Measurements from ENCODE around the gene ANP32A.
A peak's percentile ranks its signal among the peaks of the same experiment; 100 is the strongest.

The ANP32A gene

DNA sequence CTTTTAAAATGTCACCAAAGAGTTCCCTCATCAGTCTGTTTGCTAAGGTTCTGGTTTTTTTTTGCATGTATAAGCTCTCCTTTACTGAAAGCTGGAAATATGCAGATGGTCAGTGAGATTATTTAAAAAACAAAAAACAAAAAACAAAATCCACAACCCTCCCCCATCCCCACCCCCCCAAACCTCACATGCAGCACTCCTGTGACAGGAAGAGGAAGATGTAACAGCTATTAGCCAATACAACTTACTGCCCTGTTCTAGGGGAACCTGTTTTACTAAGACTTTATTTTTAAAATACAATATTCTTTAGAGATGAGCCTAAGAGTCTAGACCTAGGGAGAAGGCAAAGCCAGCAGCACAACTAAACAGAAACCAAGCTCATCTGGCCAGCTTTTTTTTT, 39.5 kb downstream of the ANP32A start:
- Histone ChIP-seq H3K9me3 (ENCODE audit: insufficient read depth, low read length, severe bottlenecking) (no peaks in the 10 kb centered on the region), H3K79me2 (ENCODE audit: insufficient read depth, low read length) (peaks cover 19% of the 10 kb centered on the region), H3K4me2 (ENCODE audit: insufficient read depth, low read length) (no peak overlapping the region), H3K27ac (ENCODE audit: low read length) (no peak overlapping the region), H3K4me3 (ENCODE audit: low read depth in 1 of 2, low read length in 2 of 2) (no peak overlapping the region), H2AFZ (ENCODE audit: low read depth, low read length) (no peak overlapping the region), H3K36me3 (ENCODE audit: insufficient read depth, low read length) (peaks cover 83% of the 10 kb centered on the region), H3K4me1 (ENCODE audit: insufficient read depth, low read length) (no peaks in the 10 kb centered on the region), H4K20me1 (ENCODE audit: insufficient read depth, low read length) (peaks cover 76% of the 10 kb centered on the region), H3K9ac (ENCODE audit: low read depth, low read length) (no peak overlapping the region), H3K27me3 (ENCODE audit: insufficient read depth, low read length, poor library complexity) (no peaks in the 10 kb centered on the region)
- no peak for DNase-seq
- TF ChIP-seq EZH2 (IDR thresholded peaks at IDR 0.05; ENCODE audit: borderline replicate concordance, low read depth, low read length, severe bottlenecking): no peak
- TF ChIP-seq, protein P1, sequence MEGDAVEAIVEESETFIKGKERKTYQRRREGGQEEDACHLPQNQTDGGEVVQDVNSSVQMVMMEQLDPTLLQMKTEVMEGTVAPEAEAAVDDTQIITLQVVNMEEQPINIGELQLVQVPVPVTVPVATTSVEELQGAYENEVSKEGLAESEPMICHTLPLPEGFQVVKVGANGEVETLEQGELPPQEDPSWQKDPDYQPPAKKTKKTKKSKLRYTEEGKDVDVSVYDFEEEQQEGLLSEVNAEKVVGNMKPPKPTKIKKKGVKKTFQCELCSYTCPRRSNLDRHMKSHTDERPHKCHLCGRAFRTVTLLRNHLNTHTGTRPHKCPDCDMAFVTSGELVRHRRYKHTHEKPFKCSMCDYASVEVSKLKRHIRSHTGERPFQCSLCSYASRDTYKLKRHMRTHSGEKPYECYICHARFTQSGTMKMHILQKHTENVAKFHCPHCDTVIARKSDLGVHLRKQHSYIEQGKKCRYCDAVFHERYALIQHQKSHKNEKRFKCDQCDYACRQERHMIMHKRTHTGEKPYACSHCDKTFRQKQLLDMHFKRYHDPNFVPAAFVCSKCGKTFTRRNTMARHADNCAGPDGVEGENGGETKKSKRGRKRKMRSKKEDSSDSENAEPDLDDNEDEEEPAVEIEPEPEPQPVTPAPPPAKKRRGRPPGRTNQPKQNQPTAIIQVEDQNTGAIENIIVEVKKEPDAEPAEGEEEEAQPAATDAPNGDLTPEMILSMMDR (IDR thresholded peaks at IDR 0.05; ENCODE audit: borderline replicate concordance, extremely low read depth, low read length, poor library complexity, severe bottlenecking): no peak
- ATAC-seq (ENCODE audit: insufficient read depth, low read depth): no peak

DNA sequence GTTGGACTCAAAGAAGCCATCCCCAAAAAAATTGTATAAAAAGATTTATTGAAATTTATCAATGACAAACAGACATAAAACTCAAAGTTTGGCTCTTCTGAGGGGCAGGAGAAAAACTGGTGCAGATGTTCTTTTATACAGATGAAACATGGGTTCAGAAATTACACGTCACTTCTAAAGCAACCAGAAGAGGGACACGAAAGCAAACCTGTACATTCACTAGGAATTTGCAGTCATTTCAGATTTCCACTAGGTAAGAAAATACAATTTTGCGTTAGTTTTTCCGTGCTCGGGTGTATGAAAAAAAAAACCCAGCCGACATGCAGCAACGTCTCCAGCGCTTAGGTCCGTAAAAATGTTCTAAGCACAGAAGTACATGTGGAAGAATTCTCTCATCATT, 41.8 kb downstream of the ANP32A start:
- Histone ChIP-seq H3K27ac (ENCODE audit: low read length) (no peak overlapping the region), H3K4me1 (ENCODE audit: insufficient read depth, low read length) (no peaks in the 10 kb centered on the region), H4K20me1 (ENCODE audit: insufficient read depth, low read length) (peaks cover 57% of the 10 kb centered on the region), H3K4me2 (ENCODE audit: insufficient read depth, low read length) (no peak overlapping the region), H3K9ac (ENCODE audit: low read depth, low read length) (no peak overlapping the region), H2AFZ (ENCODE audit: low read depth, low read length) (no peak overlapping the region), H3K4me3 (ENCODE audit: low read depth in 1 of 2, low read length in 2 of 2) (no peak overlapping the region), H3K79me2 (ENCODE audit: insufficient read depth, low read length) (no peaks in the 10 kb centered on the region), H3K27me3 (ENCODE audit: insufficient read depth, low read length, poor library complexity) (no peaks in the 10 kb centered on the region), H3K36me3 (ENCODE audit: insufficient read depth, low read length) (peaks cover 61% of the 10 kb centered on the region), H3K9me3 (ENCODE audit: insufficient read depth, low read length, severe bottlenecking) (peaks cover 3% of the 10 kb centered on the region)
- ATAC-seq (ENCODE audit: insufficient read depth, low read depth) (no peak), DNase-seq (no peak)
- TF ChIP-seq, protein P1 (IDR thresholded peaks at IDR 0.05; ENCODE audit: borderline replicate concordance, extremely low read depth, low read length, poor library complexity, severe bottlenecking): peak; percentile 21
- TF ChIP-seq EZH2 (IDR thresholded peaks at IDR 0.05; ENCODE audit: borderline replicate concordance, low read depth, low read length, severe bottlenecking): no peak

DNA sequence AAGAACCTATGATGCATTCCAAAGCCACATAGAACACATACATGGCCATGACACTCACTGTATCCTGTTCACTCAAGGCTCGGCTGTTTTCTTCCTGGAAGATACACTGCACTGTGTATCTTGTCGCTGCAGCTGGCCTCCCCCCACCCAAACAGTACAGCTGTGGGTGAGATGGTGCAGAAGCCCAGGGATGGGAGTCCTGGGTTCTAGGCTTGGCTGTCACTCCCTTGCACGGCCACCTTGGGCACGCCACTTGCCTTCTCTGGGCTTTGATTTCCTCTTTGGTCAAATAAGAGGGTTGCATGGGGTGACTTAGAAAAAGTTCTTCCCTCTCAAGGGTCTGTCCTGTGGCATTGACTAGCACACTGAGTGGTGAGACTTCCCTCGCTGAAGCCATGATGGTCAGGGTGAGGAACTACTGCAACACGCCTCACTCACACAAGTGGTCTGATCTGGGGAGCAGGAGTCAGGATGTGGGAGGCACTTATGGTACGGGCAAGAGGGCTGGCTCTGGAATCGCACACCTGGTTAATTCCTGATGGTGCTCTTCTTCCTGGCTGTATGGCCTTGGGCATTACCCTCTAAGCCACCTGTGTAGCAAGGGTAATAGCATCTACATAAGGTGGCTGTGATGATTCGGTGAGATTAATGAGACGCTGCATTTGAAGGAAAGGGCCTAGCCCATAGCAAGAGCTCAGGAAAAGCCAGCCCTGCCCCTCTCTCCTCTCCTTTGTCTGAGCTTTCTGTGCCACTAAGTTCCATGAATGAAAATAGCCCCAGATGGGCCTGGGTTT, 44.0 kb downstream of the ANP32A start:
- Histone ChIP-seq H3K79me2 (ENCODE audit: insufficient read depth, low read length) (no peaks in the 10 kb centered on the region), H3K4me2 (ENCODE audit: insufficient read depth, low read length) (no peak overlapping the region), H3K27me3 (ENCODE audit: insufficient read depth, low read length, poor library complexity) (no peaks in the 10 kb centered on the region), H4K20me1 (ENCODE audit: insufficient read depth, low read length) (peaks cover 36% of the 10 kb centered on the region), H3K36me3 (ENCODE audit: insufficient read depth, low read length) (peaks cover 39% of the 10 kb centered on the region), H3K4me3 (ENCODE audit: low read depth in 1 of 2, low read length in 2 of 2) (no peak overlapping the region), H3K27ac (ENCODE audit: low read length) (no peak overlapping the region), H2AFZ (ENCODE audit: low read depth, low read length) (no peak overlapping the region), H3K4me1 (ENCODE audit: insufficient read depth, low read length) (no peaks in the 10 kb centered on the region), H3K9ac (ENCODE audit: low read depth, low read length) (no peak overlapping the region), H3K9me3 (ENCODE audit: insufficient read depth, low read length, severe bottlenecking) (peaks cover 3% of the 10 kb centered on the region)
- ATAC-seq (ENCODE audit: insufficient read depth, low read depth): peak; percentile 48
- no peak for DNase-seq
- TF ChIP-seq, protein P1 (IDR thresholded peaks at IDR 0.05; ENCODE audit: borderline replicate concordance, extremely low read depth, low read length, poor library complexity, severe bottlenecking): no peak
- no peak for TF ChIP-seq EZH2 (IDR thresholded peaks at IDR 0.05; ENCODE audit: borderline replicate concordance, low read depth, low read length, severe bottlenecking)

Data from DND-41 (cell line).